MM.1S (cell line): ENCODE results near the gene THSD7B.

Source experiments
- DNase-seq: peaks from one replicate; pipeline ENCODE4 v3.0.0-alpha.2; 2015
- H2AFZ ChIP-seq: fragments of 300-600 bp; sonication (generic); 2 replicates; pipeline ENCODE4 v1.6.0; 2016; ENCODE audit warnings: antibody characterized with exemption, low read length
- H3F3A ChIP-seq: fragments of 300-600 bp; sonication (generic); 2 replicates; pipeline ENCODE4 v1.6.1; 2016; ENCODE audit warnings: mild to moderate bottlenecking, antibody characterized with exemption, low read length, moderate library complexity, mixed read lengths; ENCODE audit not compliant: insufficient read depth
- H3K27ac ChIP-seq: fragments of 300-600 bp; sonication (generic); 2 replicates; pipeline ENCODE4 v1.5.1; 2016; ENCODE audit warnings: mild to moderate bottlenecking, low read length
- H3K27me3 ChIP-seq: fragments of 300-600 bp; sonication (generic); replicated peaks from 2 replicates; pipeline ENCODE4 v1.6.0; 2016; ENCODE audit warnings: low read length; ENCODE audit not compliant: insufficient read depth
- H3K36me3 ChIP-seq: fragments of 300-600 bp; sonication (generic); replicated peaks from 2 replicates; pipeline ENCODE4 v1.6.1; 2016; ENCODE audit warnings: mild to moderate bottlenecking, low read length, mixed read lengths; ENCODE audit not compliant: insufficient read depth
- H3K4me1 ChIP-seq: fragments of 300-600 bp; sonication (generic); 2 replicates; pipeline ENCODE4 v1.6.1; 2016; ENCODE audit warnings: low read length, mixed read lengths
- H3K4me2 ChIP-seq: fragments of 300-600 bp; sonication (generic); 2 replicates; pipeline ENCODE4 v1.6.0; 2016; ENCODE audit warnings: low read depth, low read length
- H3K4me3 ChIP-seq: fragments of 300-600 bp; sonication (generic); 2 replicates; pipeline ENCODE4 v1.5.1; 2016; ENCODE audit warnings: low read length, mixed read lengths
- H3K79me2 ChIP-seq: fragments of 300-600 bp; sonication (generic); 2 replicates; pipeline ENCODE4 v1.6.1; 2016; ENCODE audit warnings: mixed run types, low read length, mixed read lengths
- H3K9ac ChIP-seq: fragments of 300-600 bp; sonication (generic); 2 replicates; pipeline ENCODE4 v1.6.1; 2016; ENCODE audit warnings: low read length, mixed read lengths
- H3K9me2 ChIP-seq: fragments of 300-600 bp; sonication (generic); replicated peaks from 2 replicates; pipeline ENCODE4 v1.6.1; 2016; ENCODE audit warnings: mild to moderate bottlenecking, low read length, mixed read lengths; ENCODE audit not compliant: insufficient read depth
- H3K9me3 ChIP-seq: fragments of 300-600 bp; sonication (generic); replicated peaks from 2 replicates; pipeline ENCODE4 v1.6.1; 2016; ENCODE audit warnings: mild to moderate bottlenecking, low read length, mixed read lengths; ENCODE audit not compliant: insufficient read depth
- H4K20me1 ChIP-seq: fragments of 300-600 bp; sonication (generic); 2 replicates; pipeline ENCODE4 v1.6.1; 2016; ENCODE audit warnings: mild to moderate bottlenecking, low read length, moderate library complexity, mixed read lengths; ENCODE audit not compliant: insufficient read depth
- CTCF ChIP-seq: fragments of 300-600 bp; sonication (generic); IDR thresholded peaks from 2 replicates; pipeline ENCODE4 v1.5.1; 2016; ENCODE audit warnings: antibody characterized with exemption, low read length, mixed read lengths
- EZH2 ChIP-seq: fragments of 300-600 bp; sonication (generic); optimal IDR thresholded peaks from 2 replicates; pipeline ENCODE3; 2017; ENCODE audit warnings: low read depth, mild to moderate bottlenecking, antibody characterized with exemption, low read length, mixed read lengths
- EZH2phosphoT487 ChIP-seq: fragments of 300-600 bp; sonication (generic); IDR thresholded peaks from 2 replicates; pipeline ENCODE4 v1.6.1; 2018; ENCODE audit warnings: antibody characterized with exemption, low read length

THSD7B gene

GRCh38 chr2:137380610-137381009 lies 615.3 kb downstream of the THSD7B start:
- no peaks in the 10 kb centered on the region for H3K79me2 ChIP-seq
- no peak for DNase-seq
- no peak for TF ChIP-seq CTCF
- no peak for TF ChIP-seq EZH2phosphoT487
- no peak for TF ChIP-seq EZH2
- H4K20me1 ChIP-seq: no peaks in the 10 kb centered on the region
- no peak overlapping the region for H3K27ac ChIP-seq
- no peaks in the 10 kb centered on the region for H3F3A ChIP-seq
- H3K4me2 ChIP-seq: no peak overlapping the region
- H3K9ac ChIP-seq: no peak overlapping the region
- no peaks in the 10 kb centered on the region for H3K27me3 ChIP-seq
- H3K36me3 ChIP-seq: no peaks in the 10 kb centered on the region
- H2AFZ ChIP-seq: no peak overlapping the region
- H3K4me3 ChIP-seq: no peak overlapping the region
- no peaks in the 10 kb centered on the region for H3K9me2 ChIP-seq
- no peaks in the 10 kb centered on the region for H3K4me1 ChIP-seq
- no peaks in the 10 kb centered on the region for H3K9me3 ChIP-seq

GRCh38 chr2:137381731-137382130 lies 616.4 kb downstream of the THSD7B start:
- H3K9me3 ChIP-seq: no peaks in the 10 kb centered on the region
- no peak overlapping the region for H3K4me2 ChIP-seq
- DNase-seq: no peak
- no peaks in the 10 kb centered on the region for H3K27me3 ChIP-seq
- no peaks in the 10 kb centered on the region for H3K9me2 ChIP-seq
- no peaks in the 10 kb centered on the region for H3F3A ChIP-seq
- H3K79me2 ChIP-seq: no peaks in the 10 kb centered on the region
- H3K4me1 ChIP-seq: no peaks in the 10 kb centered on the region
- H2AFZ ChIP-seq: no peak overlapping the region
- no peaks in the 10 kb centered on the region for H4K20me1 ChIP-seq
- no peak overlapping the region for H3K27ac ChIP-seq
- no peaks in the 10 kb centered on the region for H3K36me3 ChIP-seq
- no peak for TF ChIP-seq CTCF
- TF ChIP-seq EZH2: no peak
- no peak for TF ChIP-seq EZH2phosphoT487
- no peak overlapping the region for H3K4me3 ChIP-seq
- no peak overlapping the region for H3K9ac ChIP-seq

GRCh38 chr2:137383391-137383790 lies 618.0 kb downstream of the THSD7B start:
- no peak overlapping the region for H3K9ac ChIP-seq

More at GRCh38 chr2:137383391-137383790, 618.0 kb downstream of the THSD7B start:
- H4K20me1 ChIP-seq: no peaks in the 10 kb centered on the region
- H3K79me2 ChIP-seq: no peaks in the 10 kb centered on the region
- H3K36me3 ChIP-seq: no peaks in the 10 kb centered on the region
- H3K27me3 ChIP-seq: no peaks in the 10 kb centered on the region
- H3K4me1 ChIP-seq: no peaks in the 10 kb centered on the region
- no peak overlapping the region for H2AFZ ChIP-seq
- H3F3A ChIP-seq: no peaks in the 10 kb centered on the region
- no peaks in the 10 kb centered on the region for H3K9me2 ChIP-seq
- no peaks in the 10 kb centered on the region for H3K9me3 ChIP-seq
- no peak overlapping the region for H3K4me2 ChIP-seq
- no peak for DNase-seq
- no peak overlapping the region for H3K4me3 ChIP-seq
- H3K27ac ChIP-seq: no peak overlapping the region
- TF ChIP-seq EZH2: no peak
- no peak for TF ChIP-seq CTCF
- no peak for TF ChIP-seq EZH2phosphoT487
